DMS114 treated with DMSO at 0.1 percent for 48 hours (cell line): ENCODE data around the gene BCAS1.
A peak's percentile ranks its signal among the peaks of the same experiment; 100 is the strongest.

Source experiments
- DNase-seq: peaks from one replicate; lab custom pipeline; 2025; ENCODE audit not compliant: unreplicated experiment; lab: John Stamatoyannopoulos, UW

The BCAS1 gene

GRCh38 chr20:54103067-54103761 lies 32.8 kb upstream of the BCAS1 start:
- DNase-seq = peak; percentile 24

GRCh38 chr20:54102543-54102942 lies 32.1 kb upstream of the BCAS1 start:
- no peak for DNase-seq

GRCh38 chr20:54100563-54100962 lies 30.2 kb upstream of the BCAS1 start:
- no peak for DNase-seq

GRCh38 chr20:54099894-54100293 lies 29.5 kb upstream of the BCAS1 start:
- DNase-seq = no peak

GRCh38 chr20:54098047-54098446 lies 27.7 kb upstream of the BCAS1 start:
- no peak for DNase-seq

- no peak for DNase-seq
These were observed 26.8 kb upstream of the BCAS1 start for GRCh38 chr20:54097236-54097529.

GRCh38 chr20:54095824-54096223 lies 25.4 kb upstream of the BCAS1 start:
- DNase-seq = no peak

- DNase-seq = no peak
These were observed 23.8 kb upstream of the BCAS1 start for GRCh38 chr20:54094268-54094580.

GRCh38 chr20:54093423-54094267 lies 23.3 kb upstream of the BCAS1 start:
- DNase-seq = no peak

GRCh38 chr20:54092021-54092420 lies 21.6 kb upstream of the BCAS1 start:
- no peak for DNase-seq

- DNase-seq = no peak
These were observed 20.7 kb upstream of the BCAS1 start for GRCh38 chr20:54091120-54091480.

- no peak for DNase-seq
These were observed 20.1 kb upstream of the BCAS1 start for GRCh38 chr20:54090230-54091119.

GRCh38 chr20:54088430-54088829 lies 18.0 kb upstream of the BCAS1 start:
- no peak for DNase-seq

- no peak for DNase-seq
These were observed 16.2 kb upstream of the BCAS1 start for GRCh38 chr20:54086507-54087039.

GRCh38 chr20:54085910-54086309 lies 15.5 kb upstream of the BCAS1 start:
- DNase-seq = no peak

- DNase-seq = no peak
These were observed 15.0 kb upstream of the BCAS1 start for GRCh38 chr20:54085425-54085824.

- no peak for DNase-seq
These were observed 14.5 kb upstream of the BCAS1 start for GRCh38 chr20:54084727-54085388.

GRCh38 chr20:54084193-54084592 lies 13.8 kb upstream of the BCAS1 start:
- DNase-seq = no peak

GRCh38 chr20:54083459-54083858 lies 13.1 kb upstream of the BCAS1 start:
- DNase-seq = no peak

GRCh38 chr20:54082100-54082499 lies 11.7 kb upstream of the BCAS1 start:
- DNase-seq = no peak

GRCh38 chr20:54079652-54080051 lies 9.3 kb upstream of the BCAS1 start:
- DNase-seq = no peak
